ENCODE measurements around the gene ARHGDIA.

ARHGDIA gene

GRCh38 chr17:81851423-81851822, 19.7 kb downstream of the ARHGDIA start:
- Mint-ChIP-seq H3K27ac (no peak overlapping the region), H3K9me3 (no peaks in the 10 kb centered on the region), H3K36me3 (ENCODE audit: low read depth) (peaks cover 48% of the 10 kb centered on the region), H3K4me3 (no peak overlapping the region), H3K4me1 (no peaks in the 10 kb centered on the region), H3K27me3 (ENCODE audit: low read depth, poor library complexity) (no peaks in the 10 kb centered on the region)
- TF ChIP-seq CTCF (IDR thresholded peaks at IDR 0.05), result no peak
- DNase-seq, result no peak

GRCh38 chr17:81849457-81849856, 21.7 kb downstream of the ARHGDIA start:
- no peaks in the 10 kb centered on the region for H3K4me1 Mint-ChIP-seq
- H3K4me3 Mint-ChIP-seq, result no peak overlapping the region
- no peaks in the 10 kb centered on the region for H3K27me3 Mint-ChIP-seq (ENCODE audit: low read depth, poor library complexity)
- no peak for DNase-seq
- H3K27ac Mint-ChIP-seq, result no peak overlapping the region
- no peaks in the 10 kb centered on the region for H3K9me3 Mint-ChIP-seq
- peaks cover 47% of the 10 kb centered on the region for H3K36me3 Mint-ChIP-seq (ENCODE audit: low read depth)
- TF ChIP-seq CTCF (IDR thresholded peaks at IDR 0.05), result no peak

- no peak for TF ChIP-seq CTCF (IDR thresholded peaks at IDR 0.05)
Measured at GRCh38 chr17:81846743-81847689, 24.1 kb downstream of the ARHGDIA start.

GRCh38 chr17:81845881-81846742, 25.0 kb downstream of the ARHGDIA start:
- Mint-ChIP-seq H3K4me1 (no peaks in the 10 kb centered on the region), H3K9me3 (no peaks in the 10 kb centered on the region), H3K4me3 (no peak overlapping the region), H3K36me3 (ENCODE audit: low read depth) (peaks cover 24% of the 10 kb centered on the region), H3K27me3 (ENCODE audit: low read depth, poor library complexity) (no peaks in the 10 kb centered on the region), H3K27ac (no peak overlapping the region)
- DNase-seq, result no peak
- TF ChIP-seq CTCF (IDR thresholded peaks at IDR 0.05), result no peak

More at GRCh38 chr17:81846743-81847689, 24.1 kb downstream of the ARHGDIA start:
- no peaks in the 10 kb centered on the region for H3K27me3 Mint-ChIP-seq (ENCODE audit: low read depth, poor library complexity)
- H3K36me3 Mint-ChIP-seq (ENCODE audit: low read depth), result peaks cover 33% of the 10 kb centered on the region
- no peak for DNase-seq
- no peak overlapping the region for H3K4me3 Mint-ChIP-seq
- H3K4me1 Mint-ChIP-seq, result no peaks in the 10 kb centered on the region
- H3K27ac Mint-ChIP-seq, result no peak overlapping the region
- no peaks in the 10 kb centered on the region for H3K9me3 Mint-ChIP-seq

GRCh38 chr17:81845361-81845760, 25.8 kb downstream of the ARHGDIA start:
- no peaks in the 10 kb centered on the region for H3K27me3 Mint-ChIP-seq (ENCODE audit: low read depth, poor library complexity)
- peaks cover 17% of the 10 kb centered on the region for H3K36me3 Mint-ChIP-seq (ENCODE audit: low read depth)
- no peak overlapping the region for H3K27ac Mint-ChIP-seq
- no peak for DNase-seq
- no peak for TF ChIP-seq CTCF (IDR thresholded peaks at IDR 0.05)
- no peak overlapping the region for H3K4me3 Mint-ChIP-seq
- no peaks in the 10 kb centered on the region for H3K9me3 Mint-ChIP-seq
- H3K4me1 Mint-ChIP-seq, result no peaks in the 10 kb centered on the region

All from nephron progenitor cell (in vitro differentiated cells).